ENCODE measurements around the gene ODAD3. TPM values are rescaled to one million over a fixed set of nuclear protein-coding genes. Genes with fewer than 3 reads are reported as not detected.
A peak's percentile ranks its signal among the peaks of the same experiment; 100 is the strongest.

Gene ODAD3
- total and polyA plus RNA-seq, 9 donors = 0.18 to 5.4 (median 0.56) TPM

- peak; percentile 78 for TF ChIP-seq POLR2A (IDR thresholded peaks at IDR 0.05)
- TF ChIP-seq CTCF (IDR thresholded peaks at IDR 0.05) = no peak
- Histone ChIP-seq H3K4me3 (peak within 1 kb of the TSS; percentile 74), H3K9me3 (no peaks in the 10 kb centered on the region), H3K4me1 (ENCODE audit: insufficient read depth) (peaks cover 12% of the 10 kb centered on the region), H3K27me3 (no peaks in the 10 kb centered on the region), H3K27ac (peak within 1 kb of the TSS; percentile 73 to 98), H3K36me3 (no peaks in the 10 kb centered on the region)
- intact Hi-C loops (cut with DNase I) = no loop called here
- DNase-seq = peak; percentile 97 to 99 (median 98)
- 1% methylated on average over 44 of the region's 44 CpGs for WGBS, 3 donors
Measured at GRCh38 chr19:11374433-11375142, 60.3 kb downstream of the ODAD3 start, which contains the start of gene SWSAP1. SWSAP1 (plus strand) TSS chr19:11374666; CDS start chr19:11374681, 15 bp downstream.

GRCh38 chr19:11373885-11374432 is 61.0 kb downstream of the ODAD3 start:
- Histone ChIP-seq H3K27me3 (no peaks in the 10 kb centered on the region), H3K9me3 (no peaks in the 10 kb centered on the region), H3K4me1 (ENCODE audit: insufficient read depth) (peaks cover 12% of the 10 kb centered on the region), H3K36me3 (no peaks in the 10 kb centered on the region), H3K27ac (peak overlapping the region; percentile 67 to 98), H3K4me3 (peak overlapping the region; percentile 74)
- intact Hi-C loops (cut with DNase I) = no loop called here
- 38 to 49% (median 47%) methylated on average over 11 of the region's 11 CpGs for WGBS, 3 donors
- TF ChIP-seq EP300 (IDR thresholded peaks at IDR 0.05) (no peak), POLR2A (IDR thresholded peaks at IDR 0.05) (no peak), CTCF (IDR thresholded peaks at IDR 0.05) (no peak)
- no peak for DNase-seq

GRCh38 chr19:11373166-11373884 is 61.6 kb downstream of the ODAD3 start:
- Histone ChIP-seq H3K36me3 (no peaks in the 10 kb centered on the region), H3K27ac (no peak overlapping the region), H3K9me3 (no peaks in the 10 kb centered on the region), H3K4me1 (ENCODE audit: insufficient read depth) (peaks cover 12% of the 10 kb centered on the region), H3K27me3 (no peaks in the 10 kb centered on the region), H3K4me3 (no peak overlapping the region)
- WGBS, 3 donors = 54 to 58% (median 57%) methylated on average over 10 of the region's 10 CpGs
- intact Hi-C loops (cut with DNase I) = no loop called here
- no peak for DNase-seq
- TF ChIP-seq POLR2A (IDR thresholded peaks at IDR 0.05) = no peak
- no peak for TF ChIP-seq CTCF (IDR thresholded peaks at IDR 0.05)
- no peak for TF ChIP-seq EP300 (IDR thresholded peaks at IDR 0.05)

- Histone ChIP-seq H3K9me3 (no peaks in the 10 kb centered on the region), H3K36me3 (no peaks in the 10 kb centered on the region), H3K4me1 (ENCODE audit: insufficient read depth) (peaks cover 5% of the 10 kb centered on the region), H3K27ac (no peak overlapping the region), H3K4me3 (no peak overlapping the region), H3K27me3 (no peaks in the 10 kb centered on the region)
- no peak for DNase-seq
- WGBS, 3 donors = 93 to 94% (median 94%) methylated on average over 2 of the region's 2 CpGs
- intact Hi-C loops (cut with DNase I) = no loop called here
- TF ChIP-seq CTCF (IDR thresholded peaks at IDR 0.05) = no peak
- no peak for TF ChIP-seq POLR2A (IDR thresholded peaks at IDR 0.05)
- no peak for TF ChIP-seq EP300 (IDR thresholded peaks at IDR 0.05)
Measured at GRCh38 chr19:11370744-11371143, 64.2 kb downstream of the ODAD3 start.

Small RNA genes within 50 kb of the gene (small RNA-seq; reads per million reads assigned to genes)
- not detected for gene RF00019

Other genes with a start within 250 kb of the ODAD3 start
- gene KANK2, start 237.6 kb downstream of the ODAD3 start, total RNA-seq = 100 to 1,000 TPM; 238 to 642 (median 479) TPM
- gene KANK2, start 237.6 kb downstream of the ODAD3 start, polyA plus RNA-seq = 100 to 1,000 TPM; 289 to 433 TPM
- gene ANGPTL8, start 195.5 kb downstream of the ODAD3 start, total RNA-seq = under 1 TPM in 3 of 7 donors, not detected in 4; 0.50 to 0.93 (median 0.51) TPM
- under 1 TPM in 1 of 2 donors, not detected in 1; 0.86 TPM for gene ANGPTL8, start 195.5 kb downstream of the ODAD3 start, polyA plus RNA-seq
- 10 to 100 TPM; 17.2 to 60.0 (median 38.0) TPM for gene DOCK6, start 172.6 kb downstream of the ODAD3 start, total RNA-seq
- 10 to 100 TPM; 12.8 to 18.0 TPM for gene DOCK6, start 172.6 kb downstream of the ODAD3 start, polyA plus RNA-seq
- not detected for gene TSPAN16, start 139.0 kb downstream of the ODAD3 start, total RNA-seq
- not detected for gene TSPAN16, start 139.0 kb downstream of the ODAD3 start, polyA plus RNA-seq
- 10 to 100 TPM in 5 of 7 donors, 1 to 10 TPM in 2; 6.8 to 27.2 (median 17.3) TPM for gene RAB3D, start 95.5 kb downstream of the ODAD3 start, total RNA-seq
- 1 to 10 TPM; 4.7 to 9.1 TPM for gene RAB3D, start 95.5 kb downstream of the ODAD3 start, polyA plus RNA-seq
- 100 to 1,000 TPM in 2 of 7 donors, 10 to 100 TPM in 5; 64.0 to 296 (median 80.5) TPM for gene TMEM205, start 88.9 kb downstream of the ODAD3 start, total RNA-seq
- gene TMEM205, start 88.9 kb downstream of the ODAD3 start, polyA plus RNA-seq = 10 to 100 TPM; 71.4 to 99.5 TPM
- gene CCDC159, start 88.6 kb downstream of the ODAD3 start, total RNA-seq = 10 to 100 TPM; 21.0 to 38.6 (median 30.2) TPM
- gene CCDC159, start 88.6 kb downstream of the ODAD3 start, polyA plus RNA-seq = 10 to 100 TPM; 31.9 to 41.9 TPM
- gene PLPPR2, start 79.7 kb downstream of the ODAD3 start, total RNA-seq = 10 to 100 TPM; 12.3 to 42.5 (median 31.5) TPM
- 10 to 100 TPM; 11.6 to 23.2 TPM for gene PLPPR2, start 79.7 kb downstream of the ODAD3 start, polyA plus RNA-seq
- gene SWSAP1, start 60.5 kb downstream of the ODAD3 start, total RNA-seq = 1 to 10 TPM in 6 of 7 donors, under 1 TPM in 1; 0.60 to 3.3 (median 2.5) TPM
- 1 to 10 TPM; 1.4 to 2.4 TPM for gene SWSAP1, start 60.5 kb downstream of the ODAD3 start, polyA plus RNA-seq
- gene EPOR, start 50.8 kb downstream of the ODAD3 start, total RNA-seq = 10 to 100 TPM in 1 of 7 donors, 1 to 10 TPM in 6; 2.5 to 19.9 (median 4.8) TPM
- gene EPOR, start 50.8 kb downstream of the ODAD3 start, polyA plus RNA-seq = 1 to 10 TPM; 3.7 to 5.0 TPM
- gene RGL3, start 15.8 kb downstream of the ODAD3 start, total RNA-seq = 10 to 100 TPM in 1 of 7 donors, 1 to 10 TPM in 6; 2.2 to 28.0 (median 5.6) TPM
- 10 to 100 TPM in 1 of 2 donors, 1 to 10 TPM in 1; 2.5 to 10.5 TPM for gene RGL3, start 15.8 kb downstream of the ODAD3 start, polyA plus RNA-seq
- gene PRKCSH, start 514 bp upstream of the ODAD3 start, total RNA-seq = 100 to 1,000 TPM in 6 of 7 donors, 10 to 100 TPM in 1; 76.5 to 338 (median 291) TPM
- gene PRKCSH, start 514 bp upstream of the ODAD3 start, polyA plus RNA-seq = 100 to 1,000 TPM; 224 to 239 TPM
- not detected for gene ELAVL3, start 45.9 kb upstream of the ODAD3 start, total RNA-seq
- gene ELAVL3, start 45.9 kb upstream of the ODAD3 start, polyA plus RNA-seq = not detected
- 10 to 100 TPM in 6 of 7 donors, 1 to 10 TPM in 1; 7.7 to 16.8 (median 11.4) TPM for gene ZNF653, start 70.7 kb upstream of the ODAD3 start, total RNA-seq
- gene ZNF653, start 70.7 kb upstream of the ODAD3 start, polyA plus RNA-seq = 1 to 10 TPM; 2.9 to 9.5 TPM
- gene ECSIT, start 94.0 kb upstream of the ODAD3 start, total RNA-seq = 10 to 100 TPM; 57.0 to 84.8 (median 58.2) TPM
- gene ECSIT, start 94.0 kb upstream of the ODAD3 start, polyA plus RNA-seq = 10 to 100 TPM; 16.3 to 73.1 TPM
- gene CNN1, start 103.7 kb upstream of the ODAD3 start, total RNA-seq = 100 to 1,000 TPM in 1 of 7 donors, 10 to 100 TPM in 6; 13.9 to 485 (median 59.2) TPM
- gene CNN1, start 103.7 kb upstream of the ODAD3 start, polyA plus RNA-seq = 100 to 1,000 TPM in 1 of 2 donors, 10 to 100 TPM in 1; 76.5 to 725 TPM
- gene ELOF1, start 124.1 kb upstream of the ODAD3 start, total RNA-seq = 10 to 100 TPM; 30.4 to 57.4 (median 49.5) TPM
- gene ELOF1, start 124.1 kb upstream of the ODAD3 start, polyA plus RNA-seq = 10 to 100 TPM; 39.4 to 49.1 TPM
- 10 to 100 TPM in 6 of 7 donors, 1 to 10 TPM in 1; 7.9 to 54.4 (median 17.1) TPM for gene ACP5, start 142.5 kb upstream of the ODAD3 start, total RNA-seq
- 10 to 100 TPM; 30.5 to 66.9 TPM for gene ACP5, start 142.5 kb upstream of the ODAD3 start, polyA plus RNA-seq
- gene ZNF627, start 162.4 kb upstream of the ODAD3 start, total RNA-seq = 10 to 100 TPM; 16.3 to 31.5 (median 17.9) TPM
- gene ZNF627, start 162.4 kb upstream of the ODAD3 start, polyA plus RNA-seq = 10 to 100 TPM; 14.4 to 16.1 TPM